NCI-H1048 (cell line): ENCODE measurements around the gene ATXN7L1.
"Not testable (repeated sequence)": the region's sequence is repeated elsewhere in the genome, so short reads cannot be mapped to it uniquely, and the experiment has no call there.

Experiments
- DNase-seq: peaks from one replicate; lab custom pipeline; 2025; lab: John Stamatoyannopoulos, UW

Gene ATXN7L1

DNA sequence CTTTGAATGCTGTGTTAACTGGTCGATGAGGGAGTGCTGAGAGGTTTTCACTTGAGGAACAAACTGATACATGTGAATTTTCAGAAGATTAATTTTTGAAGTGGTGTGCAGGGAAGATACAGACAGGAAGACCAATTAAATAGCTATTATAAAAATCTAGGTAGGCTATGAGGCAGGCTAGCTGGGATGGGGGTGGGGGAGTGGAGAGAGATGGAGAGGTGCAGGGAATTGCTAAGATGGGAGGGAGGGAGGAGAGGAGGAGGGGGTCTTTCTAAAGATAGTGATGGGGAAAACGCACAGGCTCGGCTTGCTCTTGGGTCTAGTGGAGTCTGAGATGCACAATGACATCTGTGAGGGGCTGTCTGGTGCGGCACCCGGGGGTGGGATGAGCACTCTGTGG lies 15.2 kb downstream of the ATXN7L1 start:
- no peak for DNase-seq

DNA sequence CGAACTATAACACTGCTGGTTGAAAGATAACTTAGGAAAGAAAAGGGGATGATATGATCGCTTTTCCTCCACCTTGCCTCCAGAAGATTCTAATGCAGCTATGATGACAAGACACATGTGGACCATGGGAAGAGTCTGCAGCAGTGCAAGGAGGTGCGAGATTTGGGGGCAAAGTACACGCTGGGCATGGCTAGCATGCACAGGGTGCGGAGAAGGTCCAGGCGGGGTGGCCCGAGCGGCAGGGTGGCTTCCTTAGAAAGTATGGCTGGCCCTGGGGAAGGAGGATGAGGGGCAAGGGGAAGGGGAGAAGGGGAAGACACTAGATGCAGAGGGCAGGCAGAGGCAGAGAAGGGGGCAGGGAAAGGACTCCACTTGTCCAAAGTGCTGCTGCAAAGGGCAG lies 15.6 kb downstream of the ATXN7L1 start:
- no peak for DNase-seq

DNA sequence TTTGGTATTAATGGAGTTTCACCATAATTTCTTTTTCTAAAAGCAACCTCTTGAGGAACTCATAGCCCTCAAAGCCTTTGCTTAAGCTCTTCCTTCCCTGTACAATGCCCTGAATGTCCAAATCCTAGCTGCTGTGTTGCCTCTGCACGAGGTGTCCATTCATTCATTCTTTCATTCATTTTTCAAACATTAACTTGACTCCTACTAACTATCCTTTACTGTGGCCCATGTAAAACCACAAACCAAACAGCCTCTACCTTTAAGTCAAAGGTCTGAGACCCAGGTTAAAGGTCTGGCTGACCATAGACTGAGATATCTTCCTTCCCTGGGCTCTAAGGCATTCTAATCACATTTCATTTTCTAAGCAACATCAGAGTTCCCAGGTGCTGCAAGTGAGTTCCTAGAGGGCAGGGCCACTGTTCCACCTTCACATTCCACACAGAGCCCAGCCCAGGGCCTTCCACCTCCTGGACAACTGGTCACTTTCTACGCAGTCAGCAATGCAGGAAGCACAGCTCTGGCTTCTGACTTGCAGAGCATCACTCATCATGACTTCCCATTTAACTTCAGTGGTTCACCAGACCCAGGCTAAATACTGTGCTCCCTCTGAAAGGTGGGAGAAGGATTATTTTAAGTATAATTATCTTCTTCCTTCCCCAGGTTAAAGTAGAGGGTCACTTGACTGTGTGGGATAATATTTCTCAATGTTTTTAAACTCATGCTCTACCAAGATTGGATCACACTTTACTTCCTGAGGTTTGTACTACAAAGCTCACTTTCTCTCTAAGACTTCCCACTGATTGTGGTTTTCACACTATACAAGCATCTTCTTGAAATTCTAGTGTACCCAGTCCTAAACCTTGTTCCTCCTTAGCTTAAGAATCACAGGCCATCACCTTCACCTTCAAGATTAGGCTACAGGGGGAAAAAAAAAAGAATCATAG lies 19.1 kb downstream of the ATXN7L1 start:
- DNase-seq, result no peak

DNA sequence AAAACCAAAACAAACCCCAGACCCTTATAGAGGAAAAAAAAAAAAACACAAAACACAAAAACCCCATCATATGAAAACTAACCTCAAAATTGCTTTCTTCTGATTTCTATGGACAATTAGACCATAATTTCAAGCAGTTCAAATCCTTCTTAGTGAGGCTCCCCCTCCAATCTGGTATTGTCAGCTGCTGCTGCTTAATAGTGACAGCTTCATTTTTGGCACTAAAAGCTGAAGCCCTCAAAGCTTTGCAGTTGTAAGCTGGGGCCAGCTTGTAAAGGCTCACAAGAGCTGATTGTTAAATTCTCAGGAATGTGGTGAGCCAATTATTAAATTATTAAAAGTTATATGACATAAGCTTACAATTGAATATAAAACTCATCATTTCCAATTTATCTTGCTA lies 21.9 kb downstream of the ATXN7L1 start:
- DNase-seq, result no peak

DNA sequence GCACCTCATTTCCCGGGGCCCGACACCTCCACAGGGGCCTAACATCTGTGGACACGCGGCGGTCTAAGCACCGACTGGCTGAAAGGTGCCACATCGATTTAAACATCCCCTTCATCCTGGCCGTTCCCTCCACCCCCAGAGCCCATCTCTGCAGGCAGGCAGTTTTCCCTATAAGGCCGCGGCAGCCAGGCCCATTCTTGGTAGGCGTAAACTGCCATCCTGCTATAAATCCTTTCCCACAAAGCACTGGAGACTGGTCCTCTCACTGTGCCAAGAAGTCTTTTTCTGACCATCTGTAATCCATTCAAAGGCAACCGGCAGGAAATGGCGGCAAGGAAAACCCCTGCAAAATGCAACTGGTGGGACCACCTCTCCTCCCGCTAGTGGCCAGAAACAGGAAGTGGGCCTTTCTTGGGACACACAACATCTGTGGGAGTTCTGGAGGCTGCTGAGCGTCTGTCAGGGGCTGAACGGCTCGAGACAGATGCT lies 22.4 kb downstream of the ATXN7L1 start:
- DNase-seq, result no peak

DNA sequence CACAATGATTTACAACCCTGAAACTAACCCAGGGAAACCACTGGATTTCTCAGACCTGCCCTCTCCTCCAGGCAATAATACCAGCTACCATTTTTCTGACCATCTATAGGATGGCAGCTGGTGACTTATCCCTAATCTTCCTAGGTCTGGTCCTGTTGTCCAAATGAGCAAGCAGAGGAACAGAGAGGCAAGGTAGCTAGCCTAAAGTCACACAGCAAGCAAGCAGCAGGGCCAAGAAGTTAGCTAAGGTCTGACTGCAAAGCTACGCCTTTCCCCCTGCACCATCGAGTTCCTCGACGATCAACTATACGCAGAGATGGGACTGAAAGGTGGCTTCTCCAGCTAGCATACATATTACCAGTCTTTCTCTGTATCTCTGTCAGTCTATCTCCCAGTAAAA lies 25.3 kb downstream of the ATXN7L1 start:
- DNase-seq, result no peak

DNA sequence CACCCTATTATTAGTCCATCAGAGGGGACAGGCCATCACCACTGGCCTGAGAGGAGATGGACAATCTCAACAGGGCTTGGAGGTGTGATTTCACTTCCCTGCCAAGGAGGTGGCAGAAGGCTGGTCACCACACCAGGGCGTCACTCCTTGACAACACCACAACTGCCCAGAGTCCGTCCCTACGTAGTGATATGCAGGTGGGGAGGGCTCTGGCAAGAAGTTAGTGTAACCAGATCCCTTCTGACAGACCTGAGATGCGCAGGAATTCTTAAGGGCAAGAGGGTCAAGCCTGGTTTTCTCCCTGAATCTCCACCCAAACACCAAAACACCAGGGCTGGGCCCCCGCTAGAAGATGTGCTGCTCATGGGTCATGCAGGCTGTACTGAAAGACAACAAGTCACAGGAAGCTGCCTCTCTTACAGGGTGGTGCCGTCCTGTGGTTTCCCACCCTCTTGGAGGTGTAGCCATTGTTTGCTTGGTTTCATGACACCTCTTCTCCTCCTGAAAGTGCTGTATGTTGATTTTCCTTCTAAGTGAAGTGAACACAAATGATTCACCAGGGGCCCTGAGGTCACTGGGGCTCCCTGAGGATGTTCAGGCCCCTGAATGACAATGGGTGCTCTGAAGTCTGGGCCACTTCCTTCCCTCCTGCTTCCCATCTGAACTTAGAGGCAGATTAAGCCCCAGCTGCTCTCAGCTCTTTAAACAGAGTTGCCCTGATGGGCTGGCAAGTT lies 27.1 kb downstream of the ATXN7L1 start:
- no peak for DNase-seq

DNA sequence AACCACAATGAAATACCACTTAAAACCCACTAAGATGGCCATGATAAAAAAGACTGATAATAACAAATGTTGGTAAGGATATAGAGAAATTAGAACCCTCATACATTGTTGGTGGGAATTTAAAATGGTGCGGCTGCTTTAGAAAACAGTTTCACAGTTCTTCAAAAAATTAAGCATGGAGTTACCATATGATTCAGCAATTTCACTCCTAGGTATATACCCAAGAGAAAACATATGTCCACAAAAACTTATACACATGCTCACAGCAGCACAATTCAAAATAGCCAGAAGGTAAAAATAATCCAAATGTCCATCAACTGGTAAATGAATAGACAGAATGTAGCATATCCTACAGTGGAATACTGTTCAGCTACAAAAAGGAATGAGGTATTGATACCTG lies 30.0 kb downstream of the ATXN7L1 start:
- DNase-seq, result no peak

DNA sequence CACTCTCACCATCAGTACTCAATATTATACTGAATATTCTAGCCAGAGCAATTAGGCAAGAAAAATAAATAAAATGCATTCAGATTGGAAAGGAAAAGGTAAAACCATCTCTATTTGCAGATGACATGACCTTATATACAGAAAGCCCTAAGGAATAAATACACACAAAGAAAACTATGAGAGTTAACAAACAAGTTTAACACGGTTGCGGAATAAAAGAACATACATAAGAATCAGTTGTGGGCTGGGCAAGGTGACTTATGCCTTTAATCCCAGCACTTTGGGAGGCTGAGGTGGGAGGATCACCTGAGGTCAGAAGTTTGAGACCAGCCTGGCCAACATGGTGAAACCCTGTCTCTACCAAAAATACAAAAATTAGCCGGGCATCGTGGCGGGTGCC lies 31.7 kb downstream of the ATXN7L1 start:
- not testable (repeated sequence) for DNase-seq

DNA sequence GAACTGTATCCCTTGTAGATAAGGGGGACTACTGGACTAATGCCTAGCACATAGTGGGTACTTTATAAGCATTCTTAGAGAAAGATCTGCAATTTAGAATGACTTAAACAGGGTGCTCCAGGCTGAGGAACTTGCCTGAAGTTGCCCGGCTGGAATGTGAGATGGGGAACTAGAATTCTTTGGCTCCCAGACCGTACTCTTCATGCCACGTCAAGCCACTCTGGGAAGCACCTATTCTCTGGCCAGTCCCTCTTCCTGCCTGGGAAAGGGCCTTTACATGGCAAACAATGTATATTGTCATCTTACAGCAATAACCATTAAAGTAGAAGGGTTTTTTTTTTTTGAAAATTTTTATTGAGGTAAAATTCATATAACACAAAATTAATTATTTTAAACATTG lies 34.5 kb downstream of the ATXN7L1 start:
- no peak for DNase-seq

DNA sequence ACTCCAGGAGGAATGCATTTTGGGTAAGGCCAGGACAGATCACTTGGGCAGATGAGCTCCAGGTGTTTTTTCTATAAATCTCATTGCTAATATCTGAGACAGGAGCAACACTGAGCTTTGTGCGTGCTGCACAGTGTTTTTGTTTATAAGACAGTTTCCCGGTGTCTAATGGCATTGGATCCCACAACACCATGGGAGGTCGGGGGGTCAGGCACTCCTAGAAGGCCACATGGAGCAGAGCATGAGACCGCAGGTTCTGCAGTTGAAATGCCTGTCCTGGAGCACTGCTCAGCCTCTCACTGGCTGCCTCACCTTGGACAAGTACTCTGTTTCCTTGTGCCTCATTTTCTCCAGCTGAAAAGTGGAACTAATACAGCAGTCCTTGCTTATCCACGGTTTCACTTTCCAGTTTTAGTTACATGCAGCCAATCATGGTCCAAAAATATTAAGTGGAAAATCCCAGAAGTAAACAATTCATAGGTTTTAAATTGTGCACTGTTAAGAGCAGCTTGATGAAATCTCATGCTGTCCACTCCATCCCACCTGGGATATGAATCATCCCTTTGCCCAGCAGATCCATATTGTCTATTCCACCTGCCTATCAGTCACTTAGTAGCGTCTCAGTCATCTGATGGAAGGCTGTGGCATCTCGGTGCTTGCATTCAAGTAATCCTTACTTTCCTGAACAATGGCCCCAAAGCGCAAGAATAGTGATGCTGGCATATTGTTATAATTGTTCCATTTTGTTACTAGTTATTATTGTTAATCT lies 35.2 kb downstream of the ATXN7L1 start:
- DNase-seq, result no peak

DNA sequence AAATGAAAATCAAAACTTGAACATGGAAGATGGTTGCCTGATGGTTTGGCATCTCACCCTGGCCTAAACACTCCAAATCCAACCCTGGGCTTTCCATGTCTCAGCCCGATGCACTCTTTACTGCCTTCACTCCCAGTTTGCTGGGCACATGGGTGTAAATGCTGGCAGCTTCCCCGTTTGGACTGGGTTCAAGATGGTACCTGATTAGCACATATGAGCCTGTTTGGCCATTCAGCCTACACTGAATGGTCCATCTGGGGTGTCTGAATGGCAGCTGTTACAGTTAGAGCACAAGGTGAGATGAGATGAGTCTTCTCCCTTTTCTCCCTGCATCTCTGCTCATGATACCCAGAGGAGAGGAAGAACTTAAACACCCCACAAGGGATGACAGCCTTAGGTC lies 37.1 kb downstream of the ATXN7L1 start:
- no peak for DNase-seq

DNA sequence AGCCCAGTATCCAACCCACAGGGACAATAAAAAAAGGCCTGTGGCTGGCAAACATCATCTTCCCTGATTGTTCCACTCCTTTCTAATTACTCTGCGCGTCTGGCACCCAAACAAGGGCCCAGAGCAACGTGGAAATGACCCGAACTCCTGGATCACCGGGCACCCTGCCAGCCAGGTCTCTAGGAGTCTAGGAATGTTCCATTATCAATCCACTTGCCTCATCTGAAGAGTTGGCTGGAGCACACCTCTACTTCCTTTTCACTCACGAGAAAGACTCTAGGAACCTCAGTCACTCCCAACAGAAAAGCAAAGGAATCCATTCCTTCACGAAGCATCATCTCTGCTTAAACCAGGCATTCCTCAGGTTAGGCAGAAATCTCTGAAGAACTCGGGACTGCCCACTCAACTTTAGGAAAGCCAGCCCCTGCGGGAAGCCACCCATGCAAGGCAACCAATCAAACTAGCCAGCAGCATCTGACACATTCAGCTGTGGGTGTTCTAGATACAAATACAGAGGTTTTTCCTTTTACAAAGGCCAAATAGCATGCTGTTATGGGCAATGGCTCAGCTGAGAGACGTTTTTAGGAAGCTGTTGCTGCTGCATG lies 37.7 kb downstream of the ATXN7L1 start:
- no peak for DNase-seq

DNA sequence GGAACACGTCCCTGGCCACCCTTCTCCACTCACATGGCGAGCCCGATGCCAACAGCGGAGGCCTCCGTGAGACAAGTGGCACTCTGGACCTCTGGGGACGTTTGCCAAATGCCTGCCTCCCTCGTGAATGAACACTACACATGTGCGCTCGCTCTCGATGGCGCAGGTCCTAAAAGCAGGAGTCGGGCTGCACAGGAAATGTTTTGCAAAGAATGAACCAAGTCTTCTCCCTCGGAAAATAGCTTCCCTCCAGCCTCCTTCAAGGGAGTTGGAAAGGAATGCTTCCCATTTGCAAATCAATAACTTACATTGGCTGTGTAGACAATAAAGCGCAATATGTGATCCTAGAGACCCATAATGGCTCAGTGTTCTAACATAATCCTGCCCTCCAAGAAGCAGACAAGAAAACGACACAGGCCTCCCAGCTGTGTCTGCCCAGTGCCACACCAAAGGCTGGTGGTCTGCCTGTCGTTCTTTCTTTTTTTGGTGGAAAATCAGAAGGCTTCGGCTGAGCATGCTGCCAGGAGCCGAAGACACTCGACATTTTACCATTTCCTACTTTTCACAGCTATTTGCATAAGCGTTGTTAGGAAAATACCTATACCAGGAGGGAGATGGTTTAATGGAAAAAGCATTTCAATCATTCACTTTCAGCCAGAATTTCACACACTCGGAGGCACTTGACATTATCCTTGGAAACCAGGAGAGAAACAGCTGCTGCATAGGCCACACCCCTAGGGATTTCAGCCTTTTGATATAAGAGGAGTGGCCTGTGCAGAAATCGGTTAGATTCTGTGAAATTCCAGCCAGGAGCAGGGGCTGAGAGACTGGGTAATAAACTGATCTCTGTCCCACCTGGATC lies 38.4 kb downstream of the ATXN7L1 start:
- no peak for DNase-seq

DNA sequence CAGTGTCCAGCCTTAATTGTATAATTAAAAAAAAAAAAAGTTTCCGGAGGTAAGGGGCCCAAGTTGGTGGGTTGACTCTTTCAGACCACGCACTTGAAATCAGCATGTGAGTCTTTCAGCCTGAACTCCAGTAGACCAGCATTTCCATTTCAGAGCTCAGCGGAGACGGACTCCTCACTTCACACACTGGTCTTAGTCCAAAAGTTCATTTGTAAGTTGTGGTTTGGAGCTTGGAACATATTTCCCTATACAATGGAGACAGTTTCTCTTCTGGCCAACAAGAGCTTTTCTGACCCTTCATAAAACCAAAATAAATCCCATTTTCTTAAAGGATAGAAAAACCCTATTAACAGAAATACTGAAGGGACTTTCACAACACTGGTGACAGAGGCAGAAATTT lies 41.0 kb downstream of the ATXN7L1 start:
- DNase-seq, result no peak

DNA sequence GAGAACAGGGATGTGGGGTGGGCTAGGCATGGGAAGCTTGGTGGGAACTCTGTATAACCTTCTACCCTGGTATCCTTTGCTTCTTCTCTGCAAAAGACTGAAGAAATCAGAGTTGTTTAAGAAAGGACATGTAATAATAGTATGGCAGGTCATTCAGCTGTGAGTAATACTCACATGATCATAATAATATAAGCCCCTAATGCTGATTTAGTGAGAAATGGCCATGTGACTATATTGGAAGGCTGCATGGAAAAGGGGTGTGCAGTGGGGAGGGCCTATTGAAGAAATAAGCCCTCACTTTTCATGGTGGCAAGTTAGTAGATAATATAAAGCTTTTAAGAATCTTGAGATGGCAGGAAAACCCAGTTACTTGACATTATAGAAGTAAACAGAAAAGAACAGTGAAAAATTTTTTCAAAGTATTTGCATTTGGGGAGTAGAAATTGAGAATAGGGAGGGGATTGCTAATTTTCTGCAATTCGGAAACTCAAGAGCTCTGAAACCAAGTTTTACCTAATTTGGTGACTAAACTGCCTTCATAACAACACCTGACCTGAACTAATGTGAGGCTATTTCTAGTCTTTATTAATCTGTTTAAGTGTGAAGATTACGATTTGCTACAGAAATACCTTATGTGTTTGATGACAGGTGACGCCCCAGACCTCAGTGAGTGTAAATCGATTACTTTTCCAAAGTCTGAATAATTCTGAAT lies 44.4 kb downstream of the ATXN7L1 start:
- no peak for DNase-seq

DNA sequence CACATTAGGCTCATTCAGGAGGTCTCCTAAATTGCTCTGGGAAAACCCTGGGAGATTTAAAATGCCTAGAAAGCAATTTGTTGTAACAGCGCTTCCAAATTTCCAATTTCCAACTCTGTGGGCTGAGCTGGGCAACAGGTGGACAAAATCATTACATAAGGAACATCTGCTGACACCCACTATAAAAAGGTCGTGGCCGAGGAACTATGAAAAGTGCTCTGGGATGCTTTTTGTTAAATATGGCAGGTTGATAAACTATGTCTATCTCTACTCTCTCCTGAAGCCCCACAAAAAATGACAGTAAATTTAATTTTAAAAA lies 45.1 kb downstream of the ATXN7L1 start:
- DNase-seq, result no peak

DNA sequence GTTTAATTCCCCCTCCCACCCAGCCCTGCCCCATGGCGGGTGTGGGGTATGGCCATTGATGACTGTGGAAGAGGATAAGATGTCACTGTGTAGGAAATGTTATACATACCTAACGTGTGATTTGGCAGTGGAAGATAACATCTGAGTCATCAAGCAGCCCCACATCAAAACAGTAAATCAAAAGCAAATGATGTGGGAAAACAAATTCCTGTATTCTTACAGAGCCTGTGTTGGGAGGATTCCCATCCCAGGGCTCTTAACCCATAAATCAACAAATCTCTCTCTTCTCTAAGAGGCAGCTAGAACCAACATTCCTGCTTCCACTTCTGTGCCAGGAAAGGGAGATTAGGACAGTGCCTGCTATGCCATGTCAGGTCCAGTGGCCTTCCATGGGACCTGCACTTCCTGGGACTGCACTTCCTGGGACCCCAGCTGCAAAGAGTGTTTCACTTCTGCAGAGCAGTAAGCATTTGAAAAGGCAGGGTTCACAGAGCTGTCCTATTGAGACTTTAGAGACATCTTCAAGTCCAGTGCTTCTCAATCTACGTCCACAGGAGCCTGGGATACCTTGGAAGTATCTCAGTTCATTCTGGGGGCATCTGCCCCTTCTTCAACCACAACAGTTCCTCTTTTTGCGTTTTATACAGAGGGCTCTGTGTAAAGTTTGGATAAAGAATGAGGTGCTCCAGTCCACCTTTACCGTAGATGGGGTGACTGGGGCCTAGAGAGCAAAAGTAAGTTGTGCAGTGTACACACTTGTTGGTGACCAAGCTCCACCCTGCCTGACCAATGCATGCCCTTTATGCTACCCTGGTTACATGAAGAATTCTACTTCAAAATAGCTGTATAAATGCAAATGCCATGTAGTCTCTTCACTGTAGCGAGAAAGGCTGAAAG lies 45.7 kb downstream of the ATXN7L1 start:
- DNase-seq, result no peak

DNA sequence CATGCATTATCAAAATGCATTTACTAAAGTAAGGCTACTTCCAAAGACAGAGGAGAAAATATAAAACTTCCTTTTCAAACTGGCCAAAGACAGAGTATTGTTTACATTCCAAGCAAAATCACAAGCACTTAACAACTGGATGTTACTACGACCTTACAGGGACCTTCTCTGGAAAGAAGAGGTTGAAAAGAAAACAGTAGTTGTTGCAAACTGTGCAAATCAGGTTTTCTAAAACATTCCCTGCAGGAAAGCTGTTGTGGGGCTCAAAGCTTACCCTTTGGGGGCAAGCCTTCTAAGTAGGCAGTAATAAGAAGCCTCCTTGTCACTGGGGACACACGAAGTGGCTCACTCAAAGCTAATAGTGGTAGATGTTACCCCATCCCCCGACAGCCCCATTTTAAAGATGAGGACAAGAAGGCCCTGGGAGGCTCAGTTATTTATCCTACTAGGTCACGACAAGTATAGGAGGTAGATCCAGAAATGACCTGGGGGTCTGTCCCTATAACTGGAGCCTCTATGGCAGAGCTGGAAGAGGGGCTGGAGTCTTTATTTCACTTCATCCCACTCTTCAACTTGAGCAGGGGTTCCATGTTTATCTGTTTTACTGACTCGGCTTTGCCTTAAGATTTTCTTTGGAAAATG lies 46.6 kb downstream of the ATXN7L1 start:
- no peak for DNase-seq
